Fibroblast of lung (primary cell): ENCODE data around the gene ZFHX2.

Source experiments
- CTCF ChIP-seq, 2 donors: IDR thresholded peaks in 1 of 2; conservative IDR thresholded peaks in 1 of 2; 1 replicate in 1 of 2; 2 replicates in 1 of 2; pipeline ENCODE4 v1.5.1; 2011 to 2012; ENCODE audit warnings: low read length in 2 of 2, control low read depth in 1 of 2, inconsistent platforms in 1 of 2, low read depth in 1 of 2, mild to moderate bottlenecking in 1 of 2
- EZH2 ChIP-seq: IDR thresholded peaks from 2 replicates; pipeline ENCODE4 v1.5.1; 2012; ENCODE audit warnings: low read length, control low read depth, mild to moderate bottlenecking; ENCODE audit errors: missing control alignments

- TF ChIP-seq CTCF (conservative IDR thresholded peaks at IDR 0.05 in 1 of 2, IDR thresholded peaks at IDR 0.05 in 1 of 2; ENCODE audit: low read depth in 1 of 2, low read length in 2 of 2), result no peak
- TF ChIP-seq EZH2, result no peak
Measured at GRCh38 chr14:23514644-23514957, 37.0 kb downstream of the ZFHX2 start.
